ENCODE results near the gene ALG12. TPM values are rescaled to one million over a fixed set of nuclear protein-coding genes. Genes with fewer than 3 reads are reported as not detected.
A peak's percentile ranks its signal among the peaks of the same experiment; 100 is the strongest.

Gene ALG12
- total RNA-seq, 2 donors from 2014 or later, result 14.8 to 15.3 TPM

DNA sequence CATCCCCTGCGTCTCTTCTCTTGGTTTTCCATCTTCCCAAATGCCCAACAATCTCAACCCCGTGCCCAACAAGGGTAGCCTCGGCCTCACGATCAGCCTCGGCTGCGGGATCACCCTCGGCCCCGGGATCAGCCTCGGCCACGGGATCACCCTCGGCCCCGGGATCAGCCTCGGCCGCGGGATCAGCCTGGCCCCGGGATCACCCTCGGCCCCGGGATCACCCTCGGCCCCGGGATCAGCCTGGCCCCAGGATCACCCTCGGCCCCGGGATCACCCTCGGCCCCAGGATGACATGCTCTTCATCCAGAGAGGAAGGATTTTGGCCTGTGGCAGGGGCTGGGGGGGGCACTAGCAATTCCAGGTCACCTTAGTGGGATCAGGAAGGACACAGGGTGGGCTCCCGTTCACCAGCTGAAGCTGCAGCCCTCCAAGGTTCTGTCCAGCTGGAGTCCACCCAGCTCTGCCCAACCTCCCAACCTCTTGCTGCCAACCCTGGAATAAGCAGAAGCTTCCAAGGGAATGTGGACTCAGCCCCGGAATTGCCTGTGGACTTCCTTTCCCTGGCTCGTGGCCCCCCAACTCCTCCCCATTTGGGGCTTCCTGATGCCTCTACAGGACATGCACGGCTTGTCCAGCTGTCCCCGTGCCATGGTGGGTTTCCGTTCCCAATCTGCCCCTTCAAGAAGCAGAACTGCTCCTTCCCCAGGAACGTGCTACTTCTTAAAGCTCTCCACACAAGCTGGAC is 6.2 kb downstream of the ALG12 start:
- Mint-ChIP-seq H3K27ac (no peak overlapping the region), H3K36me3 (peaks cover 0 to 8% of the 10 kb centered on the region in 2 donors), H3K9me3 (no peaks in the 10 kb centered on the region)
- ATAC-seq, result no peak
- peak in 1 of 2 donors; percentile 52 for DNase-seq (ENCODE audit: low spot score in 2 of 2)

DNA sequence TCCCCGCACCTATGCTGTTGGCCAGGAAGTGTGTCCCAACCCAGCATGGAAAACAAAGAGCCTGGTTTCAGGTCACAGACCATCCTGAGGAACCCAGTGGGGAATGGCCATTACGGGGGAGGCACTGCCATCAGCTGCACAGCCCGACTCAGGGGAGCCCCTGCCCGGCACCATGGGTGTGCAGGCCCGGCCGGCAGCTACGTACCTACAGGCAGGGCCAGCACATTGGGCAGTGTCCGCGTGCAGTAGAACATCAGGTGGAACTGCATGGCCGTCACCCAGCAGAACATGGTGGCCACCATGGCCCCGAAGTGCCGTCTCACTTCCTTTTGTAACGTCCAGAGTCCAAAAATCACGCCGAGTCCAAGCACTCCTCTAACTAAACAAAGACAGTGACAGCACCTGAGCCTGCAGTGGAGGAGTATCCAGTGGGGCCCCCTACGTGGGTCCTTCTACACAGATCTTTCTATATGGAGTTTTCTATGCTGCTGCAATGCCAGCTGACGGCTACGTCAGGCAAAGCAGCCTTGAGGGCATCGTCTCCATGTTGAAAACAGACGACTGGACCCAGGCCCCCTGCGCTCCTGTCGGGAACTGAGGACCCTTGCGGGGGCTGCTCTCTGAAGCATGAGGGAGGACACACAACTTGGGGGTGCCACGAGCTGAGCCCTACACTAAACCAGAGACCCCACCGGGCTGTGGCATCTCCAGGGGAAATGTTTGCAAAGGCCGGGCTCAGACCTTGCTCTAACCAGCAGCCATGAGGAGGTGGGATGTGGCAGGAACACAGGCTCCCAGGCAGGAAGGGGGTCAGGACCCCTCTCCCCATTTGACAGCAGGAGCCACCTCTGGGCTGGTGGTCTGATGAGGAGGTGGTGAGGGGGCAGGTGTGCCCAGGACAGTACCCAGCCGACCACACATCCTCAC is 7.7 kb downstream of the ALG12 start:
- H3K9me3 Mint-ChIP-seq, result no peaks in the 10 kb centered on the region
- peak in 1 of 2 donors; percentile 49 for DNase-seq (ENCODE audit: low spot score in 2 of 2)
- H3K27ac Mint-ChIP-seq, result no peak overlapping the region
- ATAC-seq, result peak in 1 of 2 donors; percentile 18
- peaks cover 0 to 8% of the 10 kb centered on the region in 2 donors for H3K36me3 Mint-ChIP-seq

DNA sequence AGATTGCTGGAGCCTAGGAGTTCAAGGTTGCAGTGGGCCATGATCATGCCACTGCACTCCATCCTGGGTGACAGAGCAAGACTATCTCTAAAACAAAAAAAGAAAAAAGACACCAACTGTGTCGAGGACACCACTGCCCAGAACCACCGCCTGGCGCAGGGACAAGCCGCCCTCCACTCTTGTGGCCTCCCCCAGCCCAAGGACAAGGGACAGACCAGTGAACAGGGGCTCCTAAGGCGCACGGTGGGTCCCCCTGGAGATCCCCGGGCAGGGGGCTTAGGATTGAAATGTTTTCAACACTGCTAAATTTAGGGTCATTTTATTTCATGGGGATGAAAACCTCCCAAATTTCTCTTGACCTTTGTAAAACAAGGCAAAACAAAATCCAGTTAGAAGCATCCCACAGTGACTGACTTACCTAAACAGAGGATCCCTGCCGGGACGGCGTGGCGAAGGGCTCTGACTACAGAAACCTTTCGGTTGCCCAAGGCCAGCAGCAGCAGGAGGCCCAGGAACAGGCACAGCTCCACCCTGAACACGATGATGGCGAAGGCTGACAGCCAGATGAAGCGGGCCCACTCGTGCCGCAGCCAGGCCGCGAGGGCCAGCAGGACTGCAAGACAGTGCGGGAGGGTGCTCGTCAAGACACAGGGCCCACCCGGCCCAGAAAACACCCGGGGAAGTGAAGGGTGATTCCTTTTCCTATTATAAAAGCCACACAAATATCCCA is 8.6 kb downstream of the ALG12 start:
- DNase-seq (ENCODE audit: low spot score in 2 of 2) (peak in 1 of 2 donors; percentile 46), ATAC-seq (no peak)
- H3K9me3 Mint-ChIP-seq, result no peaks in the 10 kb centered on the region
- H3K36me3 Mint-ChIP-seq, result peaks cover 0 to 8% of the 10 kb centered on the region in 2 donors
- no peak overlapping the region for H3K27ac Mint-ChIP-seq

DNA sequence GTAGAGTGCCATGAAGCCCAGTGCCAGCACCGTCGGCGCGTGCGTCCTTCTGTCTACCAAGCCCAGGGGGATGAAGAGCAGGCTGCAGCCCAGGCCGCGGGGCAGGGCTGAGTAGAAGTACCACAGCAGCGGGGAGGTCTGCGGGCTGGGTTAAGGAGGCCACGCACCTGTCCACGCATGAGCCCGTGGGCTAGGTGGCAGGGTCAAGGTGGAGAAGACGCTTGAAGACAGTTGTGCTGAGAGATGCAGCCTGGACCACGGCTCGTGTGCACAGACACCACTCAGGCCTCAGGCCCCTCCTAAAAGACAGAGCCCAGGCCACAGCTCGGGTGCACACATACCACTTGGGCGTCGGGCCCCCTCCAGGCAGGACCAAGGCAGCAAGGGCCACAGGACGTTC is 10.4 kb downstream of the ALG12 start:
- no peak for ATAC-seq
- DNase-seq (ENCODE audit: low spot score in 2 of 2), result peak in 1 of 2 donors; percentile 39
- H3K27ac Mint-ChIP-seq, result peak overlapping the region; percentile 32 to 58
- peaks cover 4 to 8% of the 10 kb centered on the region in 2 donors for H3K36me3 Mint-ChIP-seq
- no peaks in the 10 kb centered on the region for H3K9me3 Mint-ChIP-seq

DNA sequence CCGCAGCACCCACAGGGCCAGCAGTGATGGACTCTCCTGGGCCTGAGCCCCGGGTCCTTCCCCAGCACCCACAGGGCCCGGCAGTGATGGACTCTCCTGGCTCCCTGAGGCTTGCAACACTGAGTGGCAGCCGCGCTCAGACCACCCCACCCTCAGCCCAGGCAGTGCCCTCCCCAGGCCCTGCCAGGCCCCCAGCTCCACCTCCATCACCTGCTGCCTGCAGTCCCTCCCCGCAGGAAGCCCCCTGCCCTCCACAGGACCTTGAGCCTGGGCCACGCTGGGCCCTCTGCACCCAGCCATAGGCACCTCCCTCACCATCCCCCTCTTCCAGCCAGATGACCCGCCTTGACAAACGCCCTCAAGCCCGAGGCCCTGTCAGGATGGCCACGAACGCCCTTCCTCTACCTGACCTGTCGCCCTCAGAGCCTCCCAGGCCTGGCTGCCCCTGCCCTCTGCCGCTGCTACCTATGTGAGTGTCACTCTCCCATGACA is 11.4 kb downstream of the ALG12 start:
- Mint-ChIP-seq H3K36me3 (peaks cover 8 to 11% of the 10 kb centered on the region in 2 donors), H3K9me3 (peaks cover 0 to 3% of the 10 kb centered on the region in 2 donors), H3K27ac (peak overlapping the region; percentile 3 to 58)
- peak in 1 of 2 donors; percentile 26 for DNase-seq (ENCODE audit: low spot score in 2 of 2)
- ATAC-seq, result no peak

DNA sequence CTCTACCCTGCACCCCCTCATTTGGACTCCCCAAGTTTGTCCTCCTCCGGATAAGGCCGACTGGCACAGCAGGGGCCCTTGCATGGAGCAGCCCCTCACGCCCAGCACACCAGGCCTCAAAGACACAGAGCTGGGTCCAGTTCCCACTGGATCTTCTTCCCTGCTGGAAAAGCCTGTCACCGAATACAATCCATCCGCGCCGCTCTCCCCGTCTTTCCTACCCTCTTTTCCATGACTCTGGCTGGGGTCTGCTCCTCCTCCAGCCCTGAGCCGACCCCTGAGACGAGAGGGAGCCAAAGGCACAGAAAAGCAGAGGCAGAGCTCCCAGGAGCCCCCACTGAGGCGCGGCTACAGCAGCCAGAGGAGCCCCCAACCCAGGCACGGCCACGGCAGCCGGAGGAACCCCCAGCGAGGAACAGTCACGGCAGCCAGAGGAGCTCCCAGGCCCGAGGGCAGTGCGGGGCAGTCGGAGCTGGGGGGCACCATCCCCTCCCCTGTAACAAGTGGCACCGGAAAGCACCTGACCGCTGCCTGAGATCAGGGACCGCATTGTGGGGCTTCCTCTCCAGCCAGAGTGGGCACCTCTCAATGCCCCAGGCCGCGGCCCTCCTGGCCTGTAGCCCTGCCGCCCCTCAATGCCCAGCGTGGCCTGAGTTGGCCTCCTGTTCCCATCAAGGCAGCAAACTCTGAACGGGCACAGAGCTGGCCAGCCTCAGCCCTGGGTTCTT is 12.0 kb downstream of the ALG12 start:
- DNase-seq (ENCODE audit: low spot score in 2 of 2), result peak in 1 of 2 donors; percentile 50
- peaks cover 14 to 17% of the 10 kb centered on the region in 2 donors for H3K36me3 Mint-ChIP-seq
- peak overlapping the region; percentile 25 to 58 for H3K27ac Mint-ChIP-seq
- ATAC-seq, result peak in 1 of 2 donors; percentile 28
- H3K9me3 Mint-ChIP-seq, result peaks cover 4 to 8% of the 10 kb centered on the region in 2 donors

DNA sequence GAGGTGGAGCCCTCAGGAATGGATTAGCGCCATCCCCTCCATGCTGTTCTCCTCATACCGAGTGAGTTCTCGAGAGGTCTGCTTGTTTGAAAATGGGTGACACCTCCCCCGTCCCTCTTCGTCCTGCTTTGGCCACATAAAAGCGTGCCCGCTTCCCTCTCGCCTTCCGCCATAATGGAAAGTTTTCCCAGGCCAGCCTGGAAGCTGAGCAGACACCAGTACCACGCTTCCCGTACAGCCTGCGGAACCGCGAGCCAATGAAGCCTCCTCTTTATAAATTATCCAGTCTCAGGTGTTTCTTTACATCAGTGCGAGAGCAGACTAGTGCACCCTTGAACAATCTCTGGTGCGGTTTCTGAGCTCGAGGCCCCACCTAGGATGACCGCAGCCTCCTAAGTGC is 12.8 kb downstream of the ALG12 start:
- ATAC-seq (no peak), DNase-seq (ENCODE audit: low spot score in 2 of 2) (no peak)
- Mint-ChIP-seq H3K27ac (peak overlapping the region in 1 of 2 donors; percentile 25), H3K36me3 (peaks cover 20 to 24% of the 10 kb centered on the region in 2 donors), H3K9me3 (peaks cover 10 to 12% of the 10 kb centered on the region in 2 donors)

DNA sequence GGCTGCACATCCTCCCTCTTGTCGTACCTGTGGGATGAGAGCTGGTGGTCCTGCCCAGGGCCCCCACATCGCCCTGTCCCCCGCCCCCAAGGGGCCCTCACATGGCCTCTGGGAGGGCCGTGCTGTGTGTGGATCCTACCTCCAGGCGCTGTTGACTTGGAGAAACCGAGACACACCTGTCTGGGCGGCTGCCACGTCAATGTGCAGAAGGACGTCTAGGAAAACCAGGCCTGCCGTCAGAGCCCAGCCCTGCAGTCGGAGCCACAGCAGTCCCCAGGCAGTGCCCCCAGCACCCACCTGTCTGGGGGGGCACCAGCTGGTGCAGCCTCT is 14.2 kb downstream of the ALG12 start:
- no peak for ATAC-seq
- peak in 1 of 2 donors; percentile 42 for DNase-seq (ENCODE audit: low spot score in 2 of 2)
- H3K36me3 Mint-ChIP-seq, result peaks cover 20 to 24% of the 10 kb centered on the region in 2 donors
- no peak overlapping the region for H3K27ac Mint-ChIP-seq
- peaks cover 10 to 12% of the 10 kb centered on the region in 2 donors for H3K9me3 Mint-ChIP-seq

DNA sequence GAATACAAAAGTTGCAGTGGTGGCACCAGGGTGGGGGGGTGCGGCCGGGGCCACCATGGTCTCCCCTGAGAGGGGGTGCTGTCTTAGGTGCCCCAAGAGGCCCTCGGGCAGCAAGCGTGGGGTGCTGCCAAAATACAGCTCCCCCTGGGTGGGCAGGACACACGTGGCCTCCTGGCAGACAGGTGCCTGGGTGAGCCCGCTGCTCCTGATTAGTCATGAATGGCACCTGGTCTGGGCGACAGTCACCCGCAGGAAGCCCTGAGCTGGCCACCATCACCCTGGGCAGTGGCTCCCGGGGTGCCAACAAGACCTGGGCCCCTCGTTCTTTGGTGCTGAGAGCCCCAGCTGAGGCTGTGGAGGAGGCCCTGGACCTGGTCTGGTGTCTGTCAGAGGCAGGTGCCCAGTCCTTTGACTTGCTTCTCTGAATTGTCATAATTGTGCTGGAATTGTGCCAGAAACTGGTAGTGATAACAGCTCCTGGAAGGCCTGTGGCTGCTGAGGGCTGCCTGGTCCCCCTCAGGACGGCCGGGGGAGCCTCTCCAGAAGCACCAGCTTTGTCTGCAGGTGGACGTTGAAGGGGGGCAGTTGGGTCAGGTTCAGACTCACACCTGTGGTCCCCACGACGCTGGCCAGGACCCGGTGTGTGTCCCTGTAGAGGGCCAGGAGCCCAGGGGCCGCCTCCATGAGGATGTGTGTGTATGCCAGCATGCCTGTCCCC is 14.8 kb downstream of the ALG12 start:
- peaks cover 20 to 24% of the 10 kb centered on the region in 2 donors for H3K36me3 Mint-ChIP-seq
- peak overlapping the region in 1 of 2 donors; percentile 50 for H3K27ac Mint-ChIP-seq
- H3K9me3 Mint-ChIP-seq, result peaks cover 10 to 12% of the 10 kb centered on the region in 2 donors
- DNase-seq (ENCODE audit: low spot score in 2 of 2) (peak in 1 of 2 donors; percentile 44), ATAC-seq (no peak)

DNA sequence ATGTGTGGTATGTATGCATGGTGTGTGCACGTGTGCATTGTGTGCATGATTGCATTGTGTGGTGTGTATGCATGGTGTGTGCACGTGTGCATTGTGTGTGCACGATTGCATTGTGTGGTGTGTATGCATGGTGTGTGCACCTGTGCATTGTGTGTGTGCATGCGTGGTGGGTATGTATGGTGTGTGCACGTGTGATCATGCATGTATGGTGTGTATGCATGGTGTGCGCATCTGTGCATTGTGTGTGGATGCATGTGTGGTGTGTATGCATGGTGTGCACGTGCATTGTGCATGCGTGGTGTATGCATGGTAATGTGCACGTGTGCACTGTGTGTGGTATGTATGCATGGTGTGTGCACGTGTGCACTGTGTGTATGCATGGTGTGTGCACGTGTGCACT is 16.8 kb downstream of the ALG12 start:
- ATAC-seq, result no peak
- no peak for DNase-seq (ENCODE audit: low spot score in 2 of 2)
- peaks cover 16 to 20% of the 10 kb centered on the region in 2 donors for H3K36me3 Mint-ChIP-seq
- peaks cover 10 to 12% of the 10 kb centered on the region in 2 donors for H3K9me3 Mint-ChIP-seq
- H3K27ac Mint-ChIP-seq, result no peak overlapping the region

DNA sequence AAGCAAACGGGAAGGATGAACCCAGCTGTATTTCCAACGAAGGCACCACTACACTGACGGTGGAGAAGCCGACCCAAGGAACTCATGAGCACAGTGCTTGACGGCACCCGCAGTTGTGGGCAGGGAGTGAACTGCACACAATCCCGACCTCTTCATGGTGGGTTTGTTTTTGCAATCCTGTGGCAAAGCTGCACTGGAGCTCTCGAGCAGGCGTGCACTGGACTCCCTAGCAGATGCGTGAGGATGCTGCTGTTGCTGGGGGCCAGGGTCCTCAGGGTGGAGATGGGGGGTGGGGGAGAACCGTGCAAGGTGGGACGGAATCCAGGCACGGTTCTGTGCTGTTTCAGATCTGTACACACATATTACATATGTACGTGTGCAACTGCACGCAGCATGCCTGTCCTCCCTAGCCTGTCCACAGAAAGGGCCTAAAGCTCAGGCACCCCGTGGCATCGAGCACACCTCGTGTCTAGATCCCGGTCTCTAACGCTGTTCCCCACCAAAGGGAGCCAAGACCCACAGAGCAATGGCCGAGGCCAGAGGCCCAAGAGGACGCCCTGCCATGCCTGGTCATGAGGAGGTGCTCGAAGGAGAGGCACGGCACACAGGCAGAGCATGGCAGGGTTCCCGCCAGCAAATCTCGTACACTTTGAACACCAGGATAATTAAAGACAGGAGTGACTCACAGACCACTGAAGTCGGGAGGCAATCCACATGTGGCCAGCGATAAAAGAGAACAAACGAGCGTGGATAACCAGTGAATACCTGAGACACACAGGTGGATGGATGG is 17.6 kb downstream of the ALG12 start:
- peak in 1 of 2 donors; percentile 20 for ATAC-seq
- no peak overlapping the region for H3K27ac Mint-ChIP-seq
- peaks cover 10 to 12% of the 10 kb centered on the region in 2 donors for H3K9me3 Mint-ChIP-seq
- peak in 1 of 2 donors; percentile 48 for DNase-seq (ENCODE audit: low spot score in 2 of 2)
- H3K36me3 Mint-ChIP-seq, result peaks cover 16 to 20% of the 10 kb centered on the region in 2 donors

DNA sequence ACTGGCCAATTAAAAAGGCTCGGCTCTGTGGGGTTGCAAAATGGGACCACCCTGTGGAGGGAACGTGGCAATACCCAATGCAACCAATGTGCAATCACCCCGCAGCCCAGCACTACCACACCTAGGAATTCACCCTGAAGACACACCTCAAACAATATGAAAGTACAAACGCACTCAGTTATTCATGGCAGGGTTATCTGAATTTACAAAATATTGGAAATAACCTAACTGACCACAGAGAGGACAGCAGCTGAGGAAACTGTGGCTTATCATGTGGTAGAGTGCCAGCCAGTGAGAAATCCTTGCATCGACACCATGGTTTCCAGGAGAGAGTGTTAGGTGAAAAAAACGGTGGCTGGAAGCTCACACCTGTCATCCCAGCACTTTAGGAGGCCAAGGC is 18.7 kb downstream of the ALG12 start:
- H3K36me3 Mint-ChIP-seq, result peaks cover 16 to 23% of the 10 kb centered on the region in 2 donors
- H3K9me3 Mint-ChIP-seq, result peaks cover 10 to 12% of the 10 kb centered on the region in 2 donors
- ATAC-seq, result no peak

DNA sequence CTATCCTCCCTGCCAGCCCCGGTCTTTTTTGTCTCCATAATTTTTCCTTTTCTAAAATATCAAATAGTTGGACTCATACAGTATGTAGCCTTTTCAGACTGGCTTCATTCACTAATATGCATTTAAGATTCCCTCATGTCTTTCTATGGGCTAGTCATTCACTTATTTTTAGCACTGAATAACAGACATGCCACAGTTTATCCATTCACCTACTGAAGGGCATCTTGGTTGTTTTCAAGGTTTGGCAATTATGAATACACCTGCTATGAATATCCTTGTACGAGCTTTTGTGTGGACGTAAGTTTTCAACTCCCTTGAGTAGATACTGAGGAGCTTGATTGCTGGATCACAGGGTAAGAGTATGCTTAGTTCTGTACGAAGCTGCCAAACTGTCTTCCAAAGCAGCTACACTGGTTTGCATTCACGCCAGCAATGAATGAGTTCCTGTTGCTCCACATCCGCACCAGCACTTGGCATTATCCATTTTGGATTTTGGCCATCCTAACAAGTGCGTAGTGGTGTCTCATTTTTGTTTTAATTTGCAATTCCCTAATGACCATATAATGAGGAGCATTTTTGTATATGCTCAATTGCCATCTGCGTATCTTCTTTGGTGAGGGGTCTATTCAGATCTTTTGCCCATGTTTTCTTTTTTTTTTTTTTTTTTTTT is 21.1 kb downstream of the ALG12 start:
- Mint-ChIP-seq H3K36me3 (peaks cover 22 to 38% of the 10 kb centered on the region in 2 donors), H3K9me3 (peaks cover 10 to 12% of the 10 kb centered on the region in 2 donors), H3K27ac (peak overlapping the region in 1 of 2 donors; percentile 86)
- ATAC-seq, result no peak
- DNase-seq (ENCODE audit: low spot score in 2 of 2), result no peak

More for the DNA sequence above, 18.7 kb downstream of the ALG12 start:
- peak in 1 of 2 donors; percentile 31 for DNase-seq (ENCODE audit: low spot score in 2 of 2)
- H3K27ac Mint-ChIP-seq, result peak overlapping the region in 1 of 2 donors; percentile 36

DNA sequence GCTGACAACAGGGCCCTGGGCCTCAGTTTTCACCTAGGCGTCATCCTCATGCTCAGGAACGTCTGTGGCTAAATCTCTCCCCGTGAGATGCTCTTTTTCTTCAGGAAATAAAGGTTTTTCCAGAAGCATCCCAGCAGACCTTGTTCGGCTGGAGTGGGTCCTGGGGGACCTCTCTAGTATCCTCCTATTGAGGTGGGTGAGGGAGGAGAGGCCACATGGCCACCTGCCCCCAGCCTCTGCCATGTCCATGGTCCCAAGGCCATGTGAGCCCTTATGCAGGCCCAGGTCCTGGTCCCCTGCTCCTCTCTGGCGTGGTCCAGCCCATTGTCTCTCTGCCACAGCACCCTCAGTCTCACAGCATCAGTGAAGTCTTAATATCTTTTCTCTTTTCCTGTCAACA is 22.0 kb downstream of the ALG12 start:
- peak overlapping the region in 1 of 2 donors; percentile 52 for H3K27ac Mint-ChIP-seq

More for the DNA sequence above, 22.0 kb downstream of the ALG12 start:
- no peak for ATAC-seq
- peak in 1 of 2 donors; percentile 40 for DNase-seq (ENCODE audit: low spot score in 2 of 2)
- Mint-ChIP-seq H3K36me3 (peaks cover 18 to 35% of the 10 kb centered on the region in 2 donors), H3K9me3 (peaks cover 4 to 10% of the 10 kb centered on the region in 2 donors)
